Endodermal cell (in vitro differentiated cells): Measurements from ENCODE around the gene NUDCD3. TPM values are rescaled to one million over a fixed set of nuclear protein-coding genes. Genes with fewer than 3 reads are reported as not detected.

Experiments
- DNase-seq: peaks from one replicate; pipeline ENCODE4 v3.0.0-alpha.2; 2017
- H3K27ac ChIP-seq: 2 replicates; pipeline ENCODE4 v1.5.1; 2013; ENCODE audit warnings: mild to moderate bottlenecking, low read depth, low read length, moderate library complexity
- H3K27me3 ChIP-seq: 2 replicates; pipeline ENCODE4 v1.6.1; 2013; ENCODE audit warnings: mild to moderate bottlenecking, low read length, moderate library complexity; ENCODE audit not compliant: insufficient read depth, control insufficient read depth, poor library complexity, severe bottlenecking
- H3K36me3 ChIP-seq: 2 replicates; pipeline ENCODE4 v1.7.0; 2013; ENCODE audit warnings: mild to moderate bottlenecking, low read length, moderate library complexity; ENCODE audit not compliant: control insufficient read depth, insufficient read depth
- H3K4me1 ChIP-seq: one replicate; pipeline ENCODE4 v1.7.0; 2013; ENCODE audit warnings: low read length; ENCODE audit not compliant: control insufficient read depth, insufficient read depth
- H3K4me3 ChIP-seq: 2 replicates; pipeline ENCODE4 v1.5.1; 2013; ENCODE audit warnings: mild to moderate bottlenecking, low read length, moderate library complexity
- H3K9ac ChIP-seq: 2 replicates; pipeline ENCODE4 v1.6.1; 2013; ENCODE audit warnings: mild to moderate bottlenecking, low read length, moderate library complexity; ENCODE audit not compliant: poor library complexity, severe bottlenecking; ENCODE audit errors: extremely low read depth
- H3K9me3 ChIP-seq: 2 replicates; pipeline ENCODE4 v1.6.1; 2013; ENCODE audit warnings: mild to moderate bottlenecking, low read length, moderate library complexity; ENCODE audit not compliant: control insufficient read depth
- H3K27ac Mint-ChIP-seq: 2 replicates; pipeline ENCODE4 v1.8.0; 2020; ENCODE audit warnings: mixed read lengths
- H3K27me3 Mint-ChIP-seq: 2 replicates; pipeline ENCODE4 v1.8.0; 2021; ENCODE audit warnings: mild to moderate bottlenecking, mixed read lengths; ENCODE audit not compliant: insufficient read depth
- H3K36me3 Mint-ChIP-seq: 2 replicates; pipeline ENCODE4 v1.8.0; 2020; ENCODE audit warnings: low read depth, mixed read lengths
- H3K4me1 Mint-ChIP-seq: 2 replicates; pipeline ENCODE4 v1.8.0; 2020; ENCODE audit warnings: mixed read lengths
- H3K4me3 Mint-ChIP-seq: 2 replicates; pipeline ENCODE4 v1.8.0; 2020; ENCODE audit warnings: mild to moderate bottlenecking, moderate library complexity, mixed read lengths
- H3K9me3 Mint-ChIP-seq: 2 replicates; pipeline ENCODE4 v1.8.0; 2020; ENCODE audit warnings: mild to moderate bottlenecking, mixed read lengths
- WGBS, 2 experiments: methylation state at CpG; one replicate each; pipeline versions ENCODE4 v1.1.5 to v1.1.7; 2013; ENCODE audit warnings: missing lambda C conversion rate in 2 of 2, mixed read lengths in 1 of 2; ENCODE audit not compliant: insufficient coverage in 1 of 2, insufficient read length in 1 of 2; 5-methylcytosine and 5-hydroxymethylcytosine counted together
- total RNA-seq, 2 donors: library from RNA; stranded (reverse); fragmentation: NEBNext Ultra II Directional in 1 of 2; extraction: Animal tissue kit (Norgen Biotek cat#: 25700) in 1 of 2; gene quantifications; 2 replicates in 1 of 2; 3 replicates in 1 of 2; pipeline ENCODE4 v1.2.1, GENCODE V29; 2021
- TF ChIP-seq, protein P1 (sequence below): fragments of 200-600 bp; sonication (generic); conservative IDR thresholded peaks from 2 replicates; pipeline ENCODE4 v1.5.0; 2021; ENCODE audit warnings: antibody characterized with exemption, mild to moderate bottlenecking

Gene NUDCD3
- total RNA-seq, 2 donors from 2014 or later: 80.8 to 116 TPM

DNA sequence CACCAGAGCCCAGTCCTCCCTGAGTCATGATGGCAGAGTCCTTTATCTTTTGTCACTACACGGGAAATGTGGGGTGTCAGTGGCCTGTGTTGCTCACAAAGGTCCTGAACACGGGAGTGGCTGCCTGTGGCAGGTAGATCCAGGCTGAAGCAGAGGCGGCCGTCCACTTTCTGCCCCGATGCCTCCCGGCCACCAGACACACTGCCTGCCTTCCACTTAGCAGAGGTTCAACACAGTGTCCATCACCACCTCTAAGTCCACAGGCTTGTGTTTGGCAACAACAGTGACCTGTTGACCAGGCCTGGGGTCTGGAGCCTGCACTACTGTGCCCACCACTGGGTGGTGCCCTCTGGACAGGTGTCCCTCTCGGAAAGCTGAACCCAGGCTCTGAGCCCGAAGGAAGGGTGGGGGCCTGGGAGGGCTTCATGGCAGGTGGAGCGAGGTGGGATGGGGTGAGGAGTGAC, 115.2 kb downstream of the NUDCD3 start:
- H3K27me3 ChIP-seq: peaks cover 4% of the 10 kb centered on the region
- Mint-ChIP-seq H3K27ac (no peak overlapping the region), H3K36me3 (no peaks in the 10 kb centered on the region), H3K27me3 (peaks cover 14% of the 10 kb centered on the region), H3K4me3 (no peak overlapping the region), H3K9me3 (no peaks in the 10 kb centered on the region), H3K4me1 (peaks cover 5% of the 10 kb centered on the region)
- H3K9ac ChIP-seq: no peak overlapping the region
- DNase-seq: peak; percentile 87
- no peak overlapping the region for H3K27ac ChIP-seq
- TF ChIP-seq, protein P1, sequence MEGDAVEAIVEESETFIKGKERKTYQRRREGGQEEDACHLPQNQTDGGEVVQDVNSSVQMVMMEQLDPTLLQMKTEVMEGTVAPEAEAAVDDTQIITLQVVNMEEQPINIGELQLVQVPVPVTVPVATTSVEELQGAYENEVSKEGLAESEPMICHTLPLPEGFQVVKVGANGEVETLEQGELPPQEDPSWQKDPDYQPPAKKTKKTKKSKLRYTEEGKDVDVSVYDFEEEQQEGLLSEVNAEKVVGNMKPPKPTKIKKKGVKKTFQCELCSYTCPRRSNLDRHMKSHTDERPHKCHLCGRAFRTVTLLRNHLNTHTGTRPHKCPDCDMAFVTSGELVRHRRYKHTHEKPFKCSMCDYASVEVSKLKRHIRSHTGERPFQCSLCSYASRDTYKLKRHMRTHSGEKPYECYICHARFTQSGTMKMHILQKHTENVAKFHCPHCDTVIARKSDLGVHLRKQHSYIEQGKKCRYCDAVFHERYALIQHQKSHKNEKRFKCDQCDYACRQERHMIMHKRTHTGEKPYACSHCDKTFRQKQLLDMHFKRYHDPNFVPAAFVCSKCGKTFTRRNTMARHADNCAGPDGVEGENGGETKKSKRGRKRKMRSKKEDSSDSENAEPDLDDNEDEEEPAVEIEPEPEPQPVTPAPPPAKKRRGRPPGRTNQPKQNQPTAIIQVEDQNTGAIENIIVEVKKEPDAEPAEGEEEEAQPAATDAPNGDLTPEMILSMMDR: peak; percentile 79
- no peaks in the 10 kb centered on the region for H3K4me1 ChIP-seq
- WGBS, 2 experiments: 84 to 88% methylated on average over 5 to 9 of the region's 9 CpGs
- no peaks in the 10 kb centered on the region for H3K36me3 ChIP-seq
- no peak overlapping the region for H3K4me3 ChIP-seq
- no peaks in the 10 kb centered on the region for H3K9me3 ChIP-seq

DNA sequence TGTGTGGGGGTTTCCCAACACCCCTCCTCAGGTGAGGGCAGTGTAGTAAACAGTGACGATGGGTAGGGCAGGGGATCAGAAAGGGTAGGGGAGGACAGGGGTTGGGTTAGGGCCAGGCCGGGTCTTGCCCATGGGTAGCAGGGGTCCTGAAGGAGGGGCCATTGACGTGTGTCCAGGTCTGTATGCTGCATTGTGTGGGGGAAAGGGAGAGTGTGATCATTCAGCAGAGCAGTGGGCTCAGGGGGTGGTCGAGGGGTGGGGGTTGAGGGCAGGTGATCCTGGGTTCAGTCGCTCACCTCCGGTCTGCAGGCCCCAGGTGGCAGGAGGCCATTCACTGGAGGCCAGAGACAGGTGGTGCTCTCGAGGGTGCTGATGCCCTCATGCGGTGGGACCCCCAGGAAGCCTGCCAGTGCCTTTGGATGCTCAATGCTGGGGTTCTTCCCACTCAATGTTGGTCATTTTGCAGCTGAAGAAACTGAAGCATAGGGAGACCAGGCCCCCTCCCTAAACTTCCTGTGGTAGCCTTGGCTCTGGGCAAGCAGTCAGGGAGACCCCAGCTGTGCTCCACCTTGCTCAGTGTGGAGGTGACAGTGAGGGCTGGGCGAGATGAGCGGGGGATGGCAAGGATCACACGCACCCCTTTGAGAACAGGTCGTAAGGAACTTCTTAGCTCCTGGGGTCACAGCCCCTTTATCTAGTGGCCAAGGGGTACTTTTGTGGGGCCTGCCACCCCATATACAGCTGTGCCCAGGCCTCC, 116.3 kb downstream of the NUDCD3 start:
- Histone ChIP-seq H3K27ac (no peak overlapping the region), H3K4me1 (no peaks in the 10 kb centered on the region), H3K9me3 (no peaks in the 10 kb centered on the region), H3K27me3 (peaks cover 7% of the 10 kb centered on the region), H3K36me3 (no peaks in the 10 kb centered on the region), H3K9ac (no peak overlapping the region), H3K4me3 (no peak overlapping the region)
- 86 to 88% methylated on average over 4 to 12 of the region's 12 CpGs for whole genome bisulfite sequencing, 2 experiments
- TF ChIP-seq, protein P1: no peak
- Mint-ChIP-seq H3K27me3 (peaks cover 16% of the 10 kb centered on the region), H3K27ac (no peak overlapping the region), H3K4me3 (no peak overlapping the region), H3K9me3 (no peaks in the 10 kb centered on the region), H3K36me3 (no peaks in the 10 kb centered on the region), H3K4me1 (peaks cover 5% of the 10 kb centered on the region)
- no peak for DNase-seq

DNA sequence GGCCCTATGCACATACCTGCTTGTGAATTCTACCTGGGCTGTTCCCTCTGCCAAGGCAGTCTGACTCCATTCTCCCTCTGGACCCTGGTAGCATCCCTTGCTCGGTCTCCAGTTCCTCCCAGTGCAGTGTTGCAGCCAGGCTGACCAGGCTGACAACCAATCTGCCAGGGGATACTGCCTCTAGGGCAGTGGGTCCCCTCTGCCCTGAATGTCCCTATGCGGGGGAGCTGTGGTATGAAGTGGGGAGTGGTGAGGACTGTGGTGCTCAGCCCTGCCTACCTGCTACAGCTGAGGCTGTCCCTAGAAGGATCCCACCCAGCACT, 117.1 kb downstream of the NUDCD3 start:
- Mint-ChIP-seq H3K4me1 (no peaks in the 10 kb centered on the region), H3K9me3 (no peaks in the 10 kb centered on the region), H3K27ac (no peak overlapping the region), H3K27me3 (peaks cover 17% of the 10 kb centered on the region), H3K4me3 (no peak overlapping the region), H3K36me3 (no peaks in the 10 kb centered on the region)
- H3K9ac ChIP-seq: no peak overlapping the region
- H3K27ac ChIP-seq: no peak overlapping the region
- no peak for DNase-seq
- H3K9me3 ChIP-seq: no peaks in the 10 kb centered on the region
- no peak overlapping the region for H3K4me3 ChIP-seq
- TF ChIP-seq, protein P1: no peak
- H3K27me3 ChIP-seq: peaks cover 11% of the 10 kb centered on the region
- WGBS, 2 experiments: 90% methylated on average over 2 of the region's 2 CpGs; no CpG with 5 or more reads in 1 of the 2 experiments
- no peaks in the 10 kb centered on the region for H3K4me1 ChIP-seq
- H3K36me3 ChIP-seq: no peaks in the 10 kb centered on the region
